ENCODE results near the gene ZSCAN31.

DNA sequence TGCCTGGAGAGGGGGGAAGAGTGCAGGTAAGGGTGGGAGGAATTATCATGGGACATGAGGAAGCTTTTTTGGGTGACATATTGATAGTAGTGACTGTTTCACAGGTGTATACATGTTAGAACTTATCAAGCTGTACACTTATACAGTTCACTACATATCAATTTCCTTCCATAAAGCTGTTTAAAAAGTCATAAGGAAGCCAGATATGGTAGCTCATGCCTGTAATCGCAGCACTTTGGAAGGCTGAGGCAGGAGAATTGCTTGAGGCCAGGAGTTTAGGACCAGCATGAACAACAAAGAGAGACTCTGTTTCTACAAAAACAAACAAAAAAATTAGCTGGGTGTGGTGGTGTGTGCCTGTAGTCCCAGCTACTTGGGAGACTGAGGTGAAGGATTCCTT lies 41.9 kb upstream of the ZSCAN31 start:
- no peak for TF ChIP-seq POLR2A (IDR thresholded peaks at IDR 0.05)
- TF ChIP-seq, protein P1, sequence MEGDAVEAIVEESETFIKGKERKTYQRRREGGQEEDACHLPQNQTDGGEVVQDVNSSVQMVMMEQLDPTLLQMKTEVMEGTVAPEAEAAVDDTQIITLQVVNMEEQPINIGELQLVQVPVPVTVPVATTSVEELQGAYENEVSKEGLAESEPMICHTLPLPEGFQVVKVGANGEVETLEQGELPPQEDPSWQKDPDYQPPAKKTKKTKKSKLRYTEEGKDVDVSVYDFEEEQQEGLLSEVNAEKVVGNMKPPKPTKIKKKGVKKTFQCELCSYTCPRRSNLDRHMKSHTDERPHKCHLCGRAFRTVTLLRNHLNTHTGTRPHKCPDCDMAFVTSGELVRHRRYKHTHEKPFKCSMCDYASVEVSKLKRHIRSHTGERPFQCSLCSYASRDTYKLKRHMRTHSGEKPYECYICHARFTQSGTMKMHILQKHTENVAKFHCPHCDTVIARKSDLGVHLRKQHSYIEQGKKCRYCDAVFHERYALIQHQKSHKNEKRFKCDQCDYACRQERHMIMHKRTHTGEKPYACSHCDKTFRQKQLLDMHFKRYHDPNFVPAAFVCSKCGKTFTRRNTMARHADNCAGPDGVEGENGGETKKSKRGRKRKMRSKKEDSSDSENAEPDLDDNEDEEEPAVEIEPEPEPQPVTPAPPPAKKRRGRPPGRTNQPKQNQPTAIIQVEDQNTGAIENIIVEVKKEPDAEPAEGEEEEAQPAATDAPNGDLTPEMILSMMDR (IDR thresholded peaks at IDR 0.05): no peak
- TF ChIP-seq POLR2AphosphoS5 (IDR thresholded peaks at IDR 0.05; ENCODE audit: insufficient read depth in 1 of 2, low read depth in 1 of 2): no peak

All from vagina (tissue), 2 donors.